GM19467 (cell line): ENCODE measurements around the gene ING3.
"Not testable (repeated sequence)": the region's sequence is repeated elsewhere in the genome, so short reads cannot be mapped to it uniquely, and the experiment has no call there.

Experiments used
- ATAC-seq: cut with Tn5 transposase; IDR thresholded peaks from one replicate; pipeline ENCODE4 v1.9.1; 2021; ENCODE audit warnings: mild to moderate bottlenecking, moderate library complexity; ENCODE audit not compliant: unreplicated experiment

The ING3 gene

DNA sequence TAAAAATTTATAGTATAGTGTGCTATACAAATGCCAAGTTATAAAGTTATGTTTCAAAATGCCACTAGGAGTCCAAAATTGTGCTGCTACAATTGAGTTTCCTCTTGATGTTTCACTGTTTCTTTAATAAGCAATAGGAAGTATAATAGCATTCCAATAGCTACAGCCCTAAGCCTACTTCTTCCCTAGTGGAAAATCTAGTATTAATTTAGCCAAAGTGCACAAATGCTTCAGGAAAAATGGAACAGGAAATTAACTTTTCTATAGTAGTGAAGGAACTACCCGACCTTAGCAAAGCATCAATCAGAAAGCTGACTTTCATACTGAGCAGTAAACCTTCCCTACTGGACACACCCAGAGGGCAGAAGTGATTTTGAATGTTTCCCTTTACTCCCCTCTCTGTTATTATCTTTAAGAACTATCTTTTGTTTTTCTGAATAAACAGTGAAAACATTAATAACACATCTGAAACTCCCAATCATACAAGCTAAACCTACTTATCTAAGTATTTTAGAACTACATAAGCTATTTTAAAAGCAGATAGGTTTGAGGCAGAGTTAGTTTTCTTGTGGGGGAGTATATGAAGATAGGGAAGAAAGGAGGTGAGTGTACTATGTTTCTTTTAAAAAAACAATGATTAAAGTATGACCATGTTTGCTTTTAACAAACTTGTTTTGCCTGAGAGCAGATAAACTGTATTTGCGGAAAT is 51.6 kb downstream of the ING3 start:
- no peak for ATAC-seq

GRCh38 chr7:121002757-121003200 is 52.2 kb downstream of the ING3 start:
- ATAC-seq: no peak

- ATAC-seq: no peak
Measured at GRCh38 chr7:121003986-121004685, 53.6 kb downstream of the ING3 start.

DNA sequence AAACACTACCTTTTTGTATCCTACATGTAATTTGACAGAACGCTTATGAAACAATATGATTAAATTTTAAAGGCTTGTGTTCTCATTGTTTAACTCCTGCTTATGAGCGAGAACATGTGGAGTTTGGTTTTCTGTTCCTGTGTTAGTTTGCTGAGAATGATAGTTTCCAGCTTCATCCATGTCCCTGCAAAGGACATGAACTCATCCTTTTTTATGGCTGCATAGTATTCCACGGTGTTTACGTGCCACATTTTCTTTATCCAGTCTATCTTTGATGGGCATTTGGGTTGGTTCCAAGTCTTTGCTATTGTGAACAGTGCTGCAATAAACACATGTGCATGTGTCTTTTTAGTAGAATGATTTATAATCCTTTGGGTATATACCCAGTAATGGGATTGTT is 54.5 kb downstream of the ING3 start:
- not testable (repeated sequence) for ATAC-seq

GRCh38 chr7:121005996-121006584 is 55.5 kb downstream of the ING3 start:
- no peak for ATAC-seq

DNA sequence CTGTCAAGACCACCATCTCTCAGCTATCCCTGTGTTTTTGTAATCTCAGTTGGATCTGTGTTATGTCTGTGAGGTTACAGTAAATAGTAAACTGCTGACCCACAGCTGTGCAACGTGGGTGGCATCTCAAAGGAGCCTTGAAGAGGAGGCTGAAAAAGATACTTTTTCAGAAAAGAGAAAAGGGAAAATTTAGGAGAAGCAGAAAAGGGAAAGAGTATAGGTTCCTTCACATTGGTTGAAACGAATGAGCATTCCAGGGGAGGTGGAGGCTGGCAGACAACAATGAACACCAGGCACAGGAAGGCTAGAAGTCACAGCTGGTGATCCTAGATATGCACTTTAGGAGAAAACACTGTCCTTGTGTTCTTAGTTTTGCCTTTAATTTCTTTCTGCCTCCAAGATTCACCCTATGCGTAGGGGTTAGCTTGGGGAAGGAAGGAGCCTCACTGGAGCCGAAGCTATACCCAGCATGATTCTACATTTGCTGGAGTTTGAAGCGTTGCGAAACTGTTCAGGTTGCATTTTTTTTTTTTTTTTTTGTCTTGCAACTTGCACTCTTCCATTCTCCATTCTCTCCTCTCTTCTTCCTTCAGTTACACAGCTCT is 56.2 kb downstream of the ING3 start:
- ATAC-seq: no peak

GRCh38 chr7:121008816-121009215 is 58.2 kb downstream of the ING3 start:
- no peak for ATAC-seq

DNA sequence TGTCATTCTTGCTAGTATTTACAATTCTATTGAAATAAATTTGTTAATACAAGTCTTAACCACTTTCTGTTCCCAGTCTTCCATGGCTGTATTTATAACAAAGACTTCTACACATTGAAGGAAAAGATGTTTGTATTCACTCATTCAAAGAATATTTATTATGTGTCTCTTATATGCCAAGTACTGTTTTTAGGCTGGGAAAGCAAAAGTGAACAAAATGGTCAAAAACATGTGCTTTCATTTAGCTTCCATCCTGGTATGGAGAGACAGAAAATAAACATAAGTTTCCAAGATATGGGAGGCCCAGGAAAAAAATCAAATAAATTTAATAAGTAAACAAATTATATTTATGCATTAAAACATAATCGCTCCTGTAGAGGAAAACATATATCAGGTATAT is 60.8 kb downstream of the ING3 start:
- ATAC-seq: no peak

DNA sequence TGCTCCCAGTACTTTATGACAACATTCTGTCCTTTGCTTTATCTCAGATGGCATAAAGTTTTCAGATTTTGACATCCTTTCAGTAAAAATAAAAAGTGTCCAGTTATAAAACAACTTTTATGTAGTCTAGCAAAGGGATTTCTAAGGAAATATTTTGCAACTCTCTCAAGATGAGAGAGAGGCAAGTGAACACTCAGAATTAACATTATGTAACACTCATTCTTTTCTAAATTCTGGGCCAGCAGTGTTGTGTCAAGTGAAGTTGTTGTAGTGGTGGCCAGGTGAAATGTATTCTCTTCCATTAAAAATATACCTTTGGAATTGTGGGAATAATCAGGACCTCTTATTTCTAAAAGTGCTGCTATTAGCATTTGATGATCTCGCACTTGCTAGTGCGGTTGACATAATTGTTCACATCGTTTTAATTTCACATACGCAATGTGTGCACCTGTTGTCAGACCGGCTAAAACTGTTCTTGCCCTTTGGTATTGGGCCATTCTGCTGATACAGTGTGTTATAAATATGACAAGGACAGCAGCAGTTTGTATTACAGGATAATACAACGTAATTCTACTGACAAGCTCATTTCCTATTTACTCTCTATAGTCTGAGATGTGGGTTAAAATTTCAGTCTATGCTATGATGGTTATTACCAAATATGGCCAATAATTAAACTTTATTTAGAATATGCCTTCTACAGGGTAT is 61.7 kb downstream of the ING3 start:
- ATAC-seq: no peak

DNA sequence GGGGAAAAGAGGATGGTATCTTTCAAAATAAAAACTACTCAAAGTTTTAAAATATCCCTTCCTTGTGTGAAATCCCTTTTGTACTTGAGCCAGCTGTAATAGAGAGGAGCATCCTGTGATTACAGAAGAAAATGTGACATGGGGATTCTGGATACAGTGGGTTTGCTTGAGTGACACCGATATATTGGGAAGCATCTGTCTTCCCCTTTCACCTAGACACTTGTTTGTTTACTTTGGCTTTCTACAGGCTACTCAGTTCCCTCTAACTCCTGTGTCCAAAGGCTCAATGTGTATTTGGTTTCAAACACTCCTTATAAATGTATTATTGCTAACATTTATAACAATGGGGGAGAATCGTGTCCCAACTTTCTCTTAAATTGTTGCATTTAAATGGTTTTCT is 62.3 kb downstream of the ING3 start:
- ATAC-seq: no peak

GRCh38 chr7:121015560-121015959 is 65.0 kb downstream of the ING3 start:
- no peak for ATAC-seq

DNA sequence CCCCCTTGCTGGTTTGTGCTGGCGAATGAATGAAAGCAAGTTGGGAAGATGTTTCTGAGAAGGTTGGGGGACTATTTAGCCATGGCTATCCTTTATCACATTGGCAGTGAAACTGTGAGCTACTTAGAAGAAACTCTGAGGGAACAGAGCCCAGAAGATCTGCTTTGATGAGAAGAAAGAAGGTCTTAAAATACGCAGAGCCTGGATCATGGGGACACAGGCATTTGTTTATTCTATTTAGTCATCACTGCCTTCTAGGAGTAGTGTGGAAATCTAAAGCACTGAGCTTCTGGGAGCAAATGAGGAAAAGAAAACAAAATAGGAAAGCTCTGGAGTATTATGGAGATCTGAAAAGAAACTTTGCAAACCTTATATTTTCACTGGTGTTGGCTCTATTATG is 66.4 kb downstream of the ING3 start:
- no peak for ATAC-seq

DNA sequence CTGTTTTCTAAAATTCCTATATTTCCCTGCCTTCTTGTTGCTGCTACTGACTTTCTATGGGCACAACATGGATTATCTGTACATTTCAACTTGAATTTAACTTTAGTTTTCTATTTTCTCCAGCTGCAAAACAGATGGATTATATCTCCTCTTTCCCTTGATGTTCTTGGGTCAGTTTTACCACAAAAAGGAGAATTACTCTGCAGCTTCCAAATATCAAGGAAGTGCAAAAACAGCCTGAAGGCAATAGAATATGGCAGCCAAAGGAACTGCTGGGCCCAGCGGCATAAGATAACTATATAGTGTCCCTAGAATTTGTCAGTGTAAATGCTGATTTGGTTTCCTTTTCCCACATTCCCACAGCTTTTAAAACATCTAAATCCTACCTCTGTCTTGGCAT is 67.0 kb downstream of the ING3 start:
- no peak for ATAC-seq

- ATAC-seq: no peak
Measured at GRCh38 chr7:121019018-121019417, 68.4 kb downstream of the ING3 start.

DNA sequence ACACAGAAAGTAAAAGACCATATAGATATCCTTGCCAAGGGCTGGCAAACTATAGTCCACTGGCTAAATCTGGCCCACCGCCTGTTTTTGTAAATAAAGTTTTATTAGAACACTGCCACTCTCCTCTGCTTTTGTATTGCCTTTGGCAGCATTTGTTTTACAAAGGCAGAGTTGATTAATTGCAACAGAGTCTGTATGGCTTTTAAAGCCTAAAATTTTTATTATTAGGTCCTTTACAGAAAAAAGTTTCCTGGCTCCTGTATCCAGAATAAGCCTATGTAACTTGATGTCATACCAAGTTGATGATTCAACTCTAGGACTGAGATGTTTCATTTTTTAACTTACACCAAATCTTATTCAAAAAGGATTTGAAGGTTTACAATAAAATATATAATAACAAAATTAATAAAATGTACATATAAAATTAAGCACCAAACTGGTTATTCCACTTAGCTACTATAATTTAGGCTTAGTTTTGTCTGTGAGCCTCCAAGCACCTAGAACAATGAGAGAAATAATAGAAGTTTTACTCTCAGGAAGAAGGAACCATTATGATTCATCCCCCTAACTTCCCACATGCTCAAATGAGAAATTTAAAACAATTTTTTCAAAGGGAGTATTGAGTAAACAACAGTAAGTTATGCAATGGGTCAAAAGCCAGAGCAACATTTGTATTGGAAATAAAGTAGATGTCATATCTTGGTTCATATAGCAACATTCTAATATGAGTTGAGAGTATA is 69.8 kb downstream of the ING3 start:
- no peak for ATAC-seq

DNA sequence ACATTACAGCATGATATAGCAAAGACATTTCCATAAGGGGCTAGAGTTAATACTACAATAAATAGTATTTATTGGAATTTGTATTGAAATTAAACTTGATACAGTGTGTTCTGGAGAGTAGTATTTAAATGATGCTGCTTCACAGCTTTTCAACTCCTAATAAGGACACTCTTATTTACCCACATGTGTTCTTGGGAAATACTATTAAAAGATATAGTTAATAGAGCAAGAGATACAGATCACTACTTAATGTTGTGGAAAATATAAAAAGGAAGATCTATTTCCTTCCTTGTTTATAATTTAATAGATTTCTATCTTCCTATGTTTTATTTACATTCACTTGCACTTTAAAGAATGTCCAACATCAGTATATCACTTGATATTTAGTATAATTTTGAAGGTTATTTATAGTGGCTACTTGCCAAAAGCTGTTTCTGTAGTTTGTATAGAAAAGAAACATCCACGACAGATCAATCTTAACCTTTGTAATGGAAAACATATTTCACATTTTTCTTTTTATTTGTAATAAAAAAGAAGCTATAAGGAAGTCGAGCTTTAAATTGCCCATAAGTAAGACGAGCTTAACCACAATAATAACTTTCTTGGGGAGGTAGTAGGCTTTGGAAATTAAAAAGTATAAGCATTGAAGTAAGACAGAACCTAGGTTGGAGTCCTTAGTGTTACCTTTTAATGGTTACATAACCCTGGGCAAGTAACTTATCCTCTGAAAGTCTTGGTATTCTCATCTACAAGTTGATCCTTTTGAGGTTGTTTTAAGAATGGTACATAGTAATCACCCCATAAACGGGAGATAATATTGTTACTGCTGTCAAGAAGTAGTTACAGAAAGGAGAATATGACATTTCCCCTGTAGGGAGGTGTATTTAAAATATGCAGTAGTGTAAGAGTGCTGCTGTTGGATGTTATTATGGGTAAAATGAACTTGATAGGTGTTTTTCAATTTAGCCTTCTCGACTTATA is 70.7 kb downstream of the ING3 start:
- no peak for ATAC-seq

DNA sequence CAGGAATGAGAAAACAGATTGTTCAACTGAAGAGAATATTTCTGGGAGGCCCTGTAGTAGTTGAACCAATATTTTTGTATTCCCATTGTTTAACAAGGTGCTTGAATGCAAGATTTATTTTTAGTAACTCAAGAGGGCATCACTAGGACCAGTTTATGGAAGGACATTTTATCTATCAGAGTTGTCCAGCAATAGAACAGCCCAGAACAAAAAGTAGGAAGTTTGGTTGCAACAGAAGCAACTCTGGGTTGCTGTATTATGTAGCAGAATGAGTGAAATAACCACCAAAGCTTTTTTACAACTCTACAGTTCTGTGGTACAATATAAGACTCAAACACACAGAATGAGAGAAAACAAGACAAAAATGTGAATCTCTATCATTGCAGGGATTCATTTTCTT is 72.6 kb downstream of the ING3 start:
- ATAC-seq: no peak

DNA sequence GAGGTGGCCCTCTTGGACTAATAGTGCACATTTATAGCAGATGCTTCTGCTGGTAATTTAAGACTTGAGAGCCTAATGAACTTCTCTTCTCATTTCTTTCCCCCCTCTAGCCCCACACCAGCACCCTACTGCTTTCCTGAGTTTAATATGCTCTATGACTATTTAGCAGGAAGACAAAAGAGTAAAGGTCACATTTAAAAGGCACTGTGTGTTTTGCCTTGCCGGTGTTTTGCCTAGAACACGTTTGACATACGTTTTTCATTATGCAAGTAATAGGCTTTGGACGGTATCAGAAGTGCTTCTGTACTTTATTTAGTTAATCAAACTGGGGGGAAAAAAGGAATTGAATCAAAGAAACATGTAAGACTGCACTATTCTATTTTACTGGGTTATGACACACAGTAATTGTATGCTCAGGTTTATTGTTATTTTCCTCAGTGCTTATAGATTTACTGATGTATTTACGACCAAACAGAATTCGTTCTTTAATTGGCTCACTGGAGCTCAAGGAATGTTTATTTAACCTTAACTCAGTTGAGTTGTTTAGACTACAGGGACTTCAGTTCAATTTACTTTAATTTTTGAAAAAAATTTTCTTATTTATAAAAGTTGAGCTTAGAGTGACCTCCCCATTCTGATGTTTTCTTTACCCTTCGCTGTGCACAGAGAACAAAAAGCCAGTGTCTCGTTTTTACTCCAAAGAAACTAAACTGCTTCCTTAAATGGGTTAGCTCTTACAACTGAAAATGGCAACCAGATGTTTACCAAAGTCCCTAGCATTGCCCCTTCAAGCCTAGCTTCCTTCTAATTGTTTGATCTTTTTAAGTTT is 73.3 kb downstream of the ING3 start:
- no peak for ATAC-seq
